EH (cell line): ENCODE measurements around the gene HABP4.
"Not testable (repeated sequence)": the region's sequence is repeated elsewhere in the genome, so short reads cannot be mapped to it uniquely, and the experiment has no call there.

Experiments used
- DNase-seq: peaks from one replicate; pipeline ENCODE4 v3.0.0-alpha.2; 2015; ENCODE audit warnings: low read depth

HABP4 gene

DNA sequence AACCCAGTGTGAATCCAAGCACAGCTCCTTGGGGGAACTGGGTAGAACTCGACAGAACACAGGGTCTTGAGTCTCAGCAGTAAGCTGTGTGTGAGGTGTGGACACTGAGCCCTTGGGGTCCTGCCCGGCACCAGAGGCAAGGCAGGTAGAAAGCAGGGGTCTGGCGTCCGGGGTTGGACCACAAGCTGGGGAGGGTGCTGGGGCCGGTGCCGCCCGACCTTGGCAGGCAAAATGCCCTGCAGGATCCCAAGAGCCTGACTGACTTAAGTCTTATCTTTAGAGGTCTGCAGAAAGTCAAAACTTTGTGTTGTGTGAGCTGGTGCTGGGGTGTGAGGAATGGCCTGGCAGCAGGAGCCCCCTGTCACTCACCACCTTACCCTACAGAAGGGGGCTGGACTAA is 49.3 kb downstream of the HABP4 start:
- DNase-seq: no peak

DNA sequence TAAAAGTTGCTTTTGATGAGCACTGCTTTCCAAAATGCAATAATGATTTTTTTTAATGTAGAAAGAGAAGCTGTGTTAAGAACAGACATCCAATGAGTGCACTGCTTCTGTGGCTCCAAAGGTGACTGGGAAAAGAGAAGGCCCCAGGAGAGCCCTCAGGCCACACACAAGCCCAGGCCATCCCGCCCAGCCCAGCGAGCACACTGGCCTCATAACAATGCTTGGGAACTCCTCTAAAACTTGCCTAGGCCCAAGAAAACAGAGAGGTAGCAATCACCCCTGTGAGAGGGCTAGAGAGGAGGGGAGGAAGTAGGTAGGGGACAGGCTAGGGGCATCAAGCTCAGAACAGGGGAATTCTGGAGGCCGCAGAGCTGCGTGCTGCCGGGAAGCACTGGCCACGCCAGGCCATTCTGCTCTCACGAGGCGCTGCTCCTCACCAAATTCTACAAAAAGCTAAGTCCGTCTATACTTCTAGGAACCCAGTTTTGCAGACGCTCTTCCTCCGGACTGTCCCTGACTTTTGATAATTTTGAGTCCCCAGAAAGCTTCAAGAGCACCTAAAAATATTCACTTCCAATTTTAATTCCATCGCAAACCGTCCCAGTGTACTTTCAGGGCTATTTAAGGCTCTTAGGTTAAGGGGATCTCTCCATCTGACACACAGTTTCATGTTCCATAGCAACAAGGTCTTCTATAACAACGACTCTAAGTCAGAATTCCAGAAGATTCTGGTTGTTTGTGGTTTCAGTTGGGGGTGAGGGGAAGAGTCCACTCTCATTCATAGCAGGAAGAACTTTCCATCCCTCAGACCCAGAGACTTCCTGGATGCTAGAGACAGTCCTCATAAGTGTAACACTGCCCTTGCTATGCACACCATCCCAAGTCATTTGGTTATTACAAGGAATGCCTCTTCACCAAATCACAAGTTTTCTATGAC is 51.0 kb downstream of the HABP4 start:
- peak; percentile 91 for DNase-seq

GRCh38 chr9:96501633-96502538 is 51.9 kb downstream of the HABP4 start:
- DNase-seq: no peak

- peak; percentile 45 for DNase-seq
Measured at GRCh38 chr9:96502539-96503373, 52.8 kb downstream of the HABP4 start.

GRCh38 chr9:96503374-96503748 is 53.4 kb downstream of the HABP4 start:
- not testable (repeated sequence) for DNase-seq

- DNase-seq: no peak
Measured at GRCh38 chr9:96503918-96504317, 53.9 kb downstream of the HABP4 start.

DNA sequence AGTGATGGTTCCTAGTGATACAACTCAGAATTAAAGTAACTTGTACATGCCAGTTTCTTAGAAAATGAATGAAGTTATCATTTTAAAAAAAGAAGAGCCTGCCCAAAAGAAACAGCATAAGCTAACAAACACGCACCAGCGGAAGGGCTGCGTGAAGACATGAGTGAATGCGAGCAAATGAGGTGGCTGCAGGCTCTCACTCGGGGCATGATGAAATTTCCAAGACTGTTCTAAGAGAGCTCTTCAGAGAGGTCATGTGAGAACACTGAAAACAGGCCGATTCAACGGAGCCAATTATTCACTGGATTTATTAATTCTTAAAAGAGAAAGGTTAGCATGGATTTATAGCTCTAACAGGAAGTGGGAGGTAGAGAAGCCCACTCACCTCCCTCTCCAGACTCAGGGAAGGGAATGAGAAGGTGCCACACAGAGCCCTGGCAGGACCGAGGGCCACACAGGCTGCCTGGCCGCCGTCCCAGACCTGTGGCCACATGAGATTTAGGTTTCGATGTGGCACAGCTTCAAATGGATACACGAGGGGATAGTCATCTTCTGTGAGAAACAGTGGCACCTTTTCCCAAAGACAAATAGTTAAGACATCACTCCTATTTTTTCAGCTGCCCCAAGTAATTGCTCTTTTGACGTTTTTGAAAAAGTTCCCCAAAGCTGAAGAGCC is 55.5 kb downstream of the HABP4 start:
- no peak for DNase-seq

GRCh38 chr9:96508227-96508940 is 58.4 kb downstream of the HABP4 start:
- DNase-seq: no peak

- DNase-seq: peak; percentile 15
Measured at GRCh38 chr9:96509026-96509425, 59.1 kb downstream of the HABP4 start.

DNA sequence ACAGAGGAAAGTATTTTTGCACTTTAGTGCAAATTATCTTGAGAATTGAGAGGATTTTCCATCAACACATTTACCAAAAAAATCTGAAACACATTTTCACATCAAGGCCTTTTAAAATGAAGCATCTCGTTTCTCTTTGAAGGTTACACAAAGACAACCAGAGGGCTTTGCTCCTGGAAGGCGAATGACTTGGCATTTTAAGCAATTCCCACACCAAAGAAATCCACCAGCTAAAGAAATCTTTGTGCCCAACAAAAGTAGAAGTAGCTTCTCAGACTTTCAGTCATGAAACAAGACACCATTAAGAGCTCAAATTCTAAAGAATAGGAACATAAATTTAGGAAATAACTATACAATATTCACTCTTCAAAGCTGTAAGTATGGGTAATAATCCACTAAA is 59.9 kb downstream of the HABP4 start:
- DNase-seq: no peak

DNA sequence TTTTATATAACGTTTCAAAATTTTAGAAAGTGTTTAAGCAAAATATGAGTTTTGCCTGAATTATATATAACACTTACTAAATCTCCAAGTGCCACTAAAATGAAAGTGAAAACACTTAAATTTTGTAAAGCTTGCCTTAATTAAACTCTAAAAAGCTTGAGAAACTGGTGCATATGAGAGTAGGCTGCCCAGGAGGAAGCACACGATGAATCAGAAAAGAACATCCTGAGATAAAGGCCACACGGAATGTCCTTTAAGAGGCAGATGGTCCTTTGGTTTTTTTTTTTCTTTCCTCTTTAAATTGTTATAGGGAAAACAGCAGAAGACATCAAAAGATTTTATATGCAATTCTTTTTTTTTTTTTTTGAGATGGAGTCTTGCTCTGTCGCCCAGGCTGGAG is 60.3 kb downstream of the HABP4 start:
- peak; percentile 64 for DNase-seq

- no peak for DNase-seq
Measured at GRCh38 chr9:96512240-96512639, 62.3 kb downstream of the HABP4 start.

DNA sequence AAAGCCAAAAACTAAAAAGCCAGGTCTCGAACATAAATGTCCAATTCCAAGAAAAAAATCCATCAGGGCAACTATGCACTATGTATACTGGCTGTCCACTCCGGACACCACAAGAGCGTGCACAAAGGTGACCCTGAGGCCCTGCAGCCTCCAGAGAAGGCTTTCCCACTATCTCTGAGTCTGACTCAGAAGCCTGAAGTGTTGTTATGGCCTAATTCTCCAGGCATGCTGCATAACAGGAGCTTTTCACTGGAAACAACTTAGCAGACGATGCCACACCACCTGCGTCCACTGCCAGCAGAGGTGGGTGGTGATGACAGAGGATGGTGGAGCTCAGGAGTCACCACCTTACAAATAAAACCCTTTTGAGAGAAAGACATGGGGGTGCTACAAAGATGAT is 63.7 kb downstream of the HABP4 start:
- DNase-seq: peak; percentile 69

DNA sequence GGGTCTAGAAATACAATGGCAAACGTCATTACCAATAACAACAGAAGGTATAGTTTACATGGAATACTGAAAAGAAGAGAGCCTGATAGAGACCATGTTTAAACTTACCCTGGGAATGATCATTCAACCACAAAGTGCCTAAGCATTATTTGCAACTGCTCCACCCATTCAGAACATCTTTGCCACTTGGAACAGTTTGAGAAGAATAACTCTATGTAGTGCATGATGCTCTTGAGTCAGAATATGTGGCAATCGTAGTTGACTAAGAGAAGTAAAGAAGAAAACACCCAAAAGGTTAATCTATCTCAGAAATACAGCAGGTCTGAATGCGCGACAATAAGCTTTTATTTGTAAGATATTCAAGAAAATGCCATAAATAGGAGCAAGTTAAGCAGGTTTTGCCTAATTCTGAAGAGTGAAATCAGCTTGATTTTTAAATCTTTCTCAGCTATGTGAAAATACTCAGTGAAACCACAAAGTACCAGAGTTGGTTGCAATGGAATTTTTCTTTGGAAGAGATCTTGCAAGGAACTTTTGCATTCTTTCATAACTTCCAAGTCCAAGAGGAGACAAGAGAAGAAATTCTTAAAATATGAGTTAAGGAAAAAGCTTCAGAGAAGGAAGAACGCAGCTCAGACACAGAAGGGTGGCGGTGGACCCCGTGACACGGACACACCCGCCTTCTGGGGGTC is 64.3 kb downstream of the HABP4 start:
- DNase-seq: peak; percentile 83

DNA sequence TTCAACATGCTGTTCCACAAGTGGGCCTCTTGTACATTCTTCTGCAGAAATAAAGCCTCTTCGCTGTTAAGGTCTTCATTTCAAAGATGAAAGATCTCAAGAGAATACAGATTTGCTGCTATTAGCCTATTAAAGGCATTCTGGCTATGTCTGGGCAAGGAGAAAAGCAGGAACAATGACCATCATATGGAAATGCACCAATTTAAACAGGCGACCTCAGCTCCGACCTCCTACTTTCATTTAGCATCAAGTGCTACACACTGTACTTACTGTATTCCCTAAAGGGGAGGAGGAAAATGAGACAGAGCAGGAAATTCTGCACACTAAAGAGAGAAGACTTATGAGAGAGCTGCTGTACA is 64.8 kb downstream of the HABP4 start:
- DNase-seq: peak; percentile 45

GRCh38 chr9:96515621-96516470 is 65.9 kb downstream of the HABP4 start:
- peak; percentile 61 for DNase-seq

- DNase-seq: no peak
Measured at GRCh38 chr9:96519095-96519494, 69.1 kb downstream of the HABP4 start.

- no peak for DNase-seq
Measured at GRCh38 chr9:96519787-96520186, 69.8 kb downstream of the HABP4 start.

- DNase-seq: no peak
Measured at GRCh38 chr9:96522366-96522765, 72.4 kb downstream of the HABP4 start.
